GM21390 (cell line): Measurements from ENCODE around the gene PHF20.
"Not testable (repeated sequence)": the region's sequence is repeated elsewhere in the genome, so short reads cannot be mapped to it uniquely, and the experiment has no call there.

Source experiments
- ATAC-seq: cut with Tn5 transposase; IDR thresholded peaks from one replicate; pipeline ENCODE4 v1.9.1; 2021; ENCODE audit not compliant: unreplicated experiment

The PHF20 gene

DNA sequence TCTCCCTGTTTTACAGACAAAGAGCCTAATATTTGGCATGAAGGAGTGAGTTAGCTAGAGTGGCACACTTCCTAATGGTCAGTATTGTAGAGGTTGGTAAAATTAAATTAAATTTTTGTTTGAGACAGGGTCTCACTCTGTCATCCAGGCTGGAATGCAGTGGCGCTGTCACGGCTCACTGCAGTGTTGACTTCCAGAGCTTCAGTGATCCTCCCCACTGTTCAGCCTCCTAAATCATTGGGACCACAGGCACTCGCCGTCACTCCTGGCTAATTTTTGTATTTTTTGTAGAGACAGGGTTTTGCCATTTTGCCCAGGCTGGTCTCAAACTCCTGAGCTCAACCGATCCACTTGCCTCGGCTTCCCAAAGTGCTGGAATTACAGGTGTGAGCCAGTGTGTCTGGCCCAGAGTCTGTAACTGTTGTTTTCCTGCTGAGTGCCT, 111.5 kb downstream of the PHF20 start:
- no peak for ATAC-seq

GRCh38 chr20:35883778-35884540, 112.1 kb downstream of the PHF20 start:
- ATAC-seq, result no peak

DNA sequence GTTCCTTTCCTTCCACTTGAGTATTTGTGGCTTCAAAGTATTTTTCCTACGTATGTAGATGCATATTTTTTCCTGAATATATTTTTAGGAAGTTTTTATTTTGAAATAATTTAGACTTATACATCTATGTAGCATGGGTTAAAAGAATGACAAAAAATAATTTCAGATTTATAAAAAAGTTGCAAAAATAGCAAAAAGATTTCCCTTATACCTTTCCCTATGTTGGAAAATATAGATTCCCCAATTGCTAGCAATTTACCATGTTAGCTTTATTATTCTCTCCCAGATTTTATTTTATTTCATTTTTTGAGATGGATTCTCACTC, 112.7 kb downstream of the PHF20 start:
- no peak for ATAC-seq

DNA sequence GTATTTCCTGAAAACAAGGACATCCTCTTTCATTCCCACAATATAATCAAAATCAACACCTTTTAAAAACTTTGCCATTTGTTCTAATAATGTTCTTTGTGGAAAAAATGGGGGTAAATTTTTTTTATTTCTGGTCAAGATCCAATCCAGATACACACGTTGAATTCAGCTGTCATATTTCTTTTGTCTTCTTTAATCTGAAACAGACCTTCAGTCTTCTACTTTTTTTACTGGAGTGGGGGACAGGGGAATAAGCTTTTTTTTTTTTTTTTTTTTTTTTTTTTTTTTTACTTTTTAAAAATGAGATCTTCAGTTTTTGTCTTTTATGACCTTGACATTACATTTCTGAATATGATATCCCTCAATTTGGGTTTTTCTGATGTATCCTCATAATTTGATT, 113.4 kb downstream of the PHF20 start:
- ATAC-seq, result no peak

- ATAC-seq, result no peak
These were observed 114.7 kb downstream of the PHF20 start for GRCh38 chr20:35886537-35886936.

GRCh38 chr20:35887393-35888064, 115.7 kb downstream of the PHF20 start:
- ATAC-seq, result no peak

DNA sequence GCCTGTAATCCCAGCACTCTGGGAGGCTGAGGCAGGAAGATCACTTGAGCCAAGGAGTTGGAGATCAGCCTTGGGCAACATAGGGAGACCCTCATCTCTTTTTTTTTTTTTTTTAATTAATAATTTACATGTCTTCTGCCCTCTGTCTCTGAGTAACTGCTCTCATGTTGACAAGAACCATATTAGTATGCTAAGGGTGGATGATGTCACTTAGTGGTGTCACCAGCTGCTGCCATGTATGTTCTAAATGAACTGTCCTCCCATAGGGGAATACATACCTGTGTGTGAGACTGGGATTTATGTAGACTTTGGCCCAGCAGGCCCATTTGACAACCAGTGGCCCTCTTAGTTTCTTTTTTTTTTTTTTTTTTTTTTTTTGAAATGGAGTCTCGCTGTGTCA, 116.8 kb downstream of the PHF20 start:
- no peak for ATAC-seq

GRCh38 chr20:35891375-35891774, 119.6 kb downstream of the PHF20 start:
- ATAC-seq, result no peak

DNA sequence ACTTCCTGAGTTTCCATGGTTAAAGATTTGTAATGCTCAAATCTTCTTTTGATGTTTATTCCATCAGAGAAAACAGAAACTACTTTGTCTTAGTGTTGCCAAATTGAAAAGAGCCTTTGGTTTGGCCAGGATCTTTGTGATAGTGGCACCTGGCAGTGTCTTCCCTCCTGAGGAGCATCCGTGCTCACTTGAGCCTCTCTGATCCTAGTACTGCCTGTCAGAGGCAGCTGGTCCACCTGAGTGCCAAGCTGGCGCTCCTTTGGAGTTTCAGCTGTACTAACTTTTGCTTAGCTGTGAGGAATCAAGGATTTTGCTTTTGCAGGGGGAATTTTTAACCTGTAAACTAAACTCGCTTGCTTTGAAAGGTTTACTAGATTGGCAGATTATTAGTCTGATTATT, 121.1 kb downstream of the PHF20 start:
- no peak for ATAC-seq

DNA sequence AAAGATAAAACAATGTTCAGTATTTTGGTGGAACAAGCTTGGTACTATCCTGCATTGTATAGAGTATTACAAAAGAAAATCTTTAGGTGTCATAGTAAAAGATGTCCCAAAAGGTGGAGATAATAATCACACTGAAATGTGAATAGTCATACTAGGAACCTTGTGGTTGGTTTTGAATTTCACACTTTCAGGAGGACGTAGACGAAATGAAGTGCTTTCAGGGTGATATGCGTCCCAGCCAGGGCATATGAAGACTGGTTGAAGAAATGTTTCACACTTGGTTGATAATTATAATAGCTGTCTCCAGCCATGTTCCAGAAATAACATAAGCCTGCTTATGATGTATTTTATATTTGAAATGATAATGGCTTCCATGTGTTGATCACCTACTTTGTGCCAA, 122.1 kb downstream of the PHF20 start:
- peak; percentile 73 for ATAC-seq

DNA sequence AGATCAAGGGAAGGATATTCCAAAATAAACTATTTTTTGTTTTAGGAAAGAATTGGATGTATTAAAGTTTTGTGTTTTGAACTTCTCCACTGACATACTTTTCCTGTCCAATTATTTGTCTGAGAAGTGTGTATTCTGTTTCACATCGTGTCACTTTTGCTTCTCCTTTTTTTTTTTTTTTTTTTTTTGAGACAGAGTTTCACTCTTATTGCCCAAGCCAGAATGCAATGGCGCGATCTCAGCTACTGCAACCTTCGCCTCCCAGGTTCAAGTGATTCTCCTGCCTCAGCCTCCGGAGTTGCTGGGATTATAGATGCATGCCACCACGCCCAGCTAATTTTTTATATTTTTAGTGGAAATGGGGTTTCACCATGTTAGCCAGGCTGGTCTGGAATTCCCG, 123.7 kb downstream of the PHF20 start:
- not testable (repeated sequence) for ATAC-seq

DNA sequence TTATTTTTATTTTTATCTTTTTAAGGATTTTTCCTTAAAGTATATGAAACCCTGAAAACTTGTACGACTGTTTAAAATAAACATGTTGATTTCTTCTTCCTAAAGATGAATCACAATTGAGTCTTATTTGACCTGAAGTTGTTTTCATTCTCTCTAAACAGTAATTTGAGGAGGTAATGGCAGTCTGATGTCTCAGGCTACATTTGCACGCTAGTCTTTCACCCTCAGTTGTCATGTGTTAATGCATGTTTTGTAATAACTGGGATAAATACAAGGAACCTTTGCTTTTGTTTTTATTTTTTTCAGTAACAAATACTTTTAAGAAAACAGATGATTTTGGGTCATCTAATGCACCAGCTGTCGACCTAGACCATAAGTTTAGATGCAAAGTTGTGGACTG, 127.2 kb downstream of the PHF20 start:
- ATAC-seq, result no peak

DNA sequence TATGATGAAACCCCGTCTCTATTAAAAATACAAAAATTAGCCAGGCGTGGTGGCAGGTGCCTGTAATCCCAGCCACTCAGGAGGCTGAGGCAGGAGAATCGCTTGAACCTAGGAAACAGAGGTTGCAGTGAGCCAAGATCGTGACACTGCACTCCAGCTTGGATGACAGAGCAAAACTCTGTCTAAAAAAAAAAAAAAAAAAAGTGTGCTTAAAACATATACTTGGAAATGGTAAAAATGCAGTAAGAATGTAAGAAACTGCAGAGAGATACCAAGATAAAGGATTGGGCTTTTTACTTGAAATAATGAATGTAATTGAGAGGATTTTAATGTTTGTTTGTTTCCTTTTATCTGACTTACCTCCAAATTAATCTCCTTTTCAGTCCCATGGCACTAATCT, 129.4 kb downstream of the PHF20 start:
- not testable (repeated sequence) for ATAC-seq

DNA sequence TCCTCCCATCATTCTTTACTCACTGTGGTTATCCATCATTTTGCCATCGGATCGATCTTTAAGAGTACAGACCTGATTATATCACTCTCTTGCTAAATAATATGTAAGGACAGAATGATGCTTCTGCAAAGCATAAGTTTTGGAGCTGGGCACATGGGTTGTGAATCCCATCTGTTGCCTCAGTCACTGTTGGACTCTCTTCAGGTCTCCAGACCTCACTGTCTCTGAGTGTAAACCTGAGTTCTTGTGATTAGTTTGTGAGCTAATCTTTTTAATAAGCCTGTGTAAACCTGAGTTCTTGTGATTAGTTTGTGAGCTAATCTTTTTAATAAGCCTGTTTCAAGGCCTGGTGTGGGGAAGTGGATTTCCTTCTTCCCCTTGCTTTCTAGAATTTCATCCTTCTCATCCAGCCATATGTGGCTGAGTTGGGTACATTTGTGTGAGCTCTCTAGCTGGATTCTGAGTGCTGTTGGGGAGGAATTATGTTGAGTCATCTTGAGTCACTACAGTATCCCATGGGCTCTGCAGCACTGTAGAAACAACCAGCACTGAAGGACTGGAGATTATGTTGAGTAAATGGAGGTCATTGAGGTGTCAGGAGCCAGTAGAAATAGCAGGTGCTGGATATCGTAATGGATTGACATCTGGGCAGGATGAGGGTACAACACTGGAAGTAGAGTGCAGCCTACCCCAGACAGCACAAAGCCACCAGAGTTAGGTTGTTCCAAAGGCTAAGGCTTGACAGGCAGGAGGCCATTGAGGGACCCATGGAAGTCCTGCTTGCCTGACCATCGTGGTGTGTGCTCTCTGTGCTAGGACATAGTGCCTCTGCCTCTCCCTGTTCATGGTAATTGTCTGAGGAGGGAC, 130.1 kb downstream of the PHF20 start:
- ATAC-seq, result no peak

DNA sequence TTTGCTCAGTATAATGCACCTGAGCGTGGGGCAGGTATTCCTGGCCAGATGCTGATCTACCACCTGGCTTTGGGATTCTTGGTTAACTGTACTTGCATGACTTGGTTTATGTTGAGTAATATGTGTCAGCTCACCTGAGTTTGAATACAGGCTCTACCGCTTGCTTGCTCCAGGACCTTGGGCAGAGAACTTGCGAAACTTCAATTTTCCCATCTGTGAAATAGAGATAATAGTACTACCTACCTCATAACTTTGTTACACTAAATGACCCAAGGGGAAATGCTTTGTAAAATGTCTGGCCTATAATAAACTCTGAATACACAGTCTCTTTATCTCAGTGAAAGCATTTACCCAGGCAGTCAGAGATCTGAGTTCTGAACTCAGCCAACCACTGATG, 130.7 kb downstream of the PHF20 start:
- ATAC-seq, result no peak

- ATAC-seq, result no peak
These were observed 132.0 kb downstream of the PHF20 start for GRCh38 chr20:35903843-35904242.

DNA sequence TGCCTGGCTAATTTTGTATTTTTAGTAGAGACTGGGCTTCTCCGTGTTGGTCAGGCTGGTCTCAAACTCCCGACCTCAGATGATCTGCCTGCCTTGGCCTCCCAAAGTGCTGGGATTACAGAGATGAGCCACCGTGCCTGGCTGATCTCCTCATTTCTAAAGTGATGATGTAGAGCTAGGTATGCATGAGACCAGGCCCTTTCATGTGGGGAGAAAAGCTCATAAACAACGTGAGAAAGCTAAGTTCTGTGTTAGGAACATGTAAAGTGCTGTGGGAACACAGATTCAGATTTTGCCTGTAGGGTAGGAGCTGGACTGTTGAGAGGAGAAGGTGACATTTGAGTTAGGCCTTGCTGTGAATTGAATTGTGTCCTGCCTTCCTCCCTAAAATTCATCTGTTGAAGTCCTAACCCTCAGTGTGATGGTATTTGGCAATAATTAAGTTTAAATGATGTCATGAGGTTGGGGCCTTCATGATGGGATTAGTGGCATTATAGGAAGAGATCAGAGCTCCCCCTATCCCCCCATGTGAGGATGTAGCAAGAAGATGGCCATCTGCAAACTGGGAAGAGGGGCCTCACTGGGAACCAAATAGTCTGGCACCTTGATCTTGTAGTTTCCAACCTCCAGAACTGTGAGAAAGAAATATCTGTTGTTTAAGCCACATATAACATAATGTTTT, 133.3 kb downstream of the PHF20 start:
- no peak for ATAC-seq

DNA sequence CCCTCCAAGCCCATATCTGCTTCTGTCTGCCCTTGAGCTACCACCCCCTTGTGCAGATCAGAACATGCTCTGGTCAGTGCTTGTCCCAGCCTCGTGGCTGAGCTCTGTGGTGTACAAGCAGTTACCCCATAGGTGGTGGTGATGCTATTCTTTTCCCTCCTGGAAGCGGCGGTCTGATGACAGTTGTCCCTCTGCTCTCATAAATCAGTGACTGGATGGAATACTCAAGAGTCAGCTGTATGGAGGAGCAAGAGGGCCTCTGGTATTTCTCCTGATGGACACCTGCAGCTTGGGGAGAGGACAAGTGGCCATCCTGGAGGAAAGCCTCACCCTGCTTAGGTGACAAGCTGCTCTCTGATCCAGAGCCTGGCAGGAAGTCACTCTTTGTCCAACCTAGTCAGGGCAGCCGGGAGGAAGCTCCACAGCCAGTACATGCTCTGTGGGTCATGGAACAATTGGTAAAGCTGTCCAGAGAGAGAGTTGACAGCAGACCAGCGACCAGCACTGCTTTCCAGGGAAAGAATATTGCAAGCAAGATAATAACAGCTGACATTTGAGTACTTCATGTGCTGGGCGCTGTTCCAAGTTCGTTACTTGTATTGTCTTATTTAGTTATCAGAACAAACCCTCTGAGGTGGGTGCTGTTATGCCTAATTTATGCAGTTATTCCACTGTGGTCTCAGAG, 135.3 kb downstream of the PHF20 start:
- no peak for ATAC-seq

DNA sequence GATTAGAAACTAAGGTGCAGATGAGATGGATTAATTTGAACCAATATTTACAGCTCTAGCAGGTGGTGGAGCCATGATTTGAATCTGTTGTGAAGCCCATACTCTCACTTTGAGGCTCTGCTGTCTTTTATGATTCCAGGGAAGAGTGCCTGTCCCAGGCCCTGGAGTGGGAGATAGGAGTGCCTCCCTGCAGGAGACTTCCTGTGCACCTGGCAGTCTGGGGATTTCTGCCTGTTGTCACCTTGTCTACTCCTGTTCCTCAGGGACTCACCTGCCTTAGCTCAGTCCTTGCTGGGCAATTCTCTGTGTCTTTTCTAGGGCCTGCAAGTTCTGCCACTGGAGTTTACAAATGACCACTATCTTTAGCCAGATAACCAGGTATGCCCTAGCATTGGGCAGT, 136.2 kb downstream of the PHF20 start:
- ATAC-seq, result no peak

- no peak for ATAC-seq
These were observed 137.4 kb downstream of the PHF20 start for GRCh38 chr20:35909176-35909575.

- no peak for ATAC-seq
These were observed 138.0 kb downstream of the PHF20 start for GRCh38 chr20:35909796-35910195.
